NCI-H1417 (cell line): ENCODE data around the gene PDPN.

Source experiments
- DNase-seq, 3 experiments: peaks; one replicate each; lab custom pipeline; 2025; lab: John Stamatoyannopoulos, UW

PDPN gene

GRCh38 chr1:13617773-13618172, 34.1 kb downstream of the PDPN start:
- no peak for DNase-seq

DNA sequence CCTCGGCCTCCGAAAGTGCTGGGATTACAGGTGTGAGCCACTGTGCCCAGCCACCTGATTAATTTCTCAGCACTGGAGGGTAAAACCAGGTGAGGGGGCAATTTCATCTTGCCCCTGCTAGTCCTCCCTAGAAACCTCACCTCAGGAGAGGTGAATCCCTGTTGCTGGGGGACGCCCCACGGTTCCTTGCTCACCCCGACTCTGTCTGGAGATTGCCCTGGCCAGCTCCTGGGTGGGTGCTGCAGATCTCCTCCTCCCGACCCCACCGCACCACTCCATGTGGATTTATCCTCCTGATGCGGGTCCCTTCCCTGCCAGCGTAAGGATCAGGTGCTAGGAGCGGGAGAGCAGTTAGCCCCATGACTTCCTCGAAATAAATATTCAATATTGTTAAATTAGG, 34.9 kb downstream of the PDPN start:
- DNase-seq, result no peak

- DNase-seq, result no peak
Observed at GRCh38 chr1:13619909-13620308, 36.3 kb downstream of the PDPN start.

GRCh38 chr1:13620825-13621224, 37.2 kb downstream of the PDPN start:
- DNase-seq, result no peak

- no peak for DNase-seq
Observed at GRCh38 chr1:13622446-13622845, 38.8 kb downstream of the PDPN start.

GRCh38 chr1:13623021-13623637, 39.5 kb downstream of the PDPN start:
- no peak for DNase-seq

DNA sequence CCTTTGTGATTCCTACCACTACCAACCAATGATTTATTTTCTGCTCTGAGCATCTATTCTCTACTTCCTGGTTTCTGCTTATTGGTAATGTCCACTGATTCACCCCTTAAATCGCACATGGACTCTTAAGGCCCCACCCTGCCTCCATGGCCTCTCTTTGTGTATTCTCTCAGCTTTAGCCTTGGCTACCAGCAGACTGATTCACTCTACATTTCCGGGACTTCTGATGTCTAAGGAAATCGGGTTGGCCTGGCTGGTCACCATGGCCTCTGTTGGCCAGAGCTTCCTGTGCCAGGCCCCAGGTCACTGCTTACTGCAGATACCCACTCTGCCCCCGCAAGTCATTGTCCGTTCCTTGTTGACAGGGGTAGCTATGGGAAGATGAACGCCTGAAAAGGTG, 40.9 kb downstream of the PDPN start:
- DNase-seq, result no peak

- no peak for DNase-seq
Observed at GRCh38 chr1:13627127-13627526, 43.5 kb downstream of the PDPN start.

GRCh38 chr1:13628218-13628617, 44.6 kb downstream of the PDPN start:
- no peak for DNase-seq

DNA sequence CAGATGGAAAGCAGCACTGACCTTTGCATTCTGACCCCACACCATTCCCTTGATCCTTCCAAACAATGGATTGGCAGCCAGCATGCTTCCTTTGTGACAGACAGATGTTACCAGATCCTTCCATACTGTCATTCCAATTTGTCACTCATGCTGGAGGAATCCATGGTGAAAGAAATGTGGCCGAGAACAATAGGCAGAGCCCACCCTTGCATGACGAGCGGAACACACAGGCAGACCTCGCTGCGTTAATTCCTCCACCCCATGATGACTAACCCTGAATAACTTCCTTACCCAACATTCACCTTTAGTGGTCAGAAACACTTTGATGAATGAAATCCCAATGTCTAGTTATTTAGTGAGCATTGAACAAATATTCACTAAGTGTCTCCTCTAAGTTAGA, 45.1 kb downstream of the PDPN start:
- no peak for DNase-seq

- DNase-seq, result no peak
Observed at GRCh38 chr1:13642306-13643004, 58.8 kb downstream of the PDPN start.

GRCh38 chr1:13643017-13643416, 59.4 kb downstream of the PDPN start:
- no peak for DNase-seq

DNA sequence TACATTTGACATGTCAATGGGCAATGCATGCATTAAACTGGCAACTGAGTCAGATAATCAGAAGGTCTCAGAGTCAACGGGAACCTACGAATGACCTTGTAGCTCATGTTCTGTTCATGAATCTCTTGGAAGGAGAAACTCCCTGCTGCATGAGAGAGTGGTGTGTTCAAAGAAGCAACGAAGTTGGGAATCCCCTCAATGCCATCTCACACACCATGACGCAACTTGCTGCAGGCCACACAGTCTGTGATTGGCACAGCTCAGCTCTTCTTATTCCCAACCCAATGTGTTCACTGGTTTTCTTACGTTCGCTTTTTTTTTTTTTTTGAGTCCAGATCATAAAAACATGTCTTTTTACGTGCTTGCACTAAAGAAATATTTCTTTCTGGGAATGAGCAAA, 62.9 kb downstream of the PDPN start:
- no peak for DNase-seq

DNA sequence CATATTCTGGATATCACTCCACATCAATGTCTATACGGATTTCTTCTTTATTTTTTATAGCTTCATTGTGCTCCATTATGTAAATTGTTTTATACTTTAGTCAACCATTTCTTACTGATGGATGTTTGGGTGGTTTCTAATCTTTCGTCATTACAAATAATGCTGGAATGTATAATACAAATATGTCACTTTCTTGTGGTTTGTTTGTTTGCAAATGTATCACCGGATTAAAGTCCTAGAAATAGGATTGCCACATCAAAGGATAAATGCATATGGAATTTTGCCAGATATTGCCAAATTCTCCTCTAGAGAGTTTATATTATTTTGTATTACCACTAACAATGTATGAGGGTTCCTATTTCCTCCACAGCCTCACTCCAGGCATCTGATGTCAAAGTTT, 67.6 kb downstream of the PDPN start:
- no peak for DNase-seq

- DNase-seq, result no peak
Observed at GRCh38 chr1:13652238-13652637, 68.6 kb downstream of the PDPN start.

DNA sequence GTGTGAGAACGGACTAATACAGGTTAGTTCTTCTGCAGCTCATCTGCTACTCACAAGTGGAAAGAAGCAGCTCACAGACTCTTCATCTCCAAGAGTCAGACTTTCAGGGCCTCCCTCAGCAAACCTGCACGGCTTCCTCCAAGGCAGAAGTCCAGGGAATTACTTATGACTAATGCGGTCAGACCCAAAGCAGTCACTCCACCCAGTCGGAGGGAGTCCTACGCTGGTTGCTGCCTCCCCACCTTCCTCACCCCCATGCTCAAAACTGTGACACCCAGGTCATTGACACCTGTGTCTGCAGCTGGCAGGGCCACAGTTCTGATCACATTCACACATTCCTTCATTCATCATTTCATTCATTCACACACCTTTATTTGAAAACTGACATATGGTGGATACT, 77.9 kb downstream of the PDPN start:
- no peak for DNase-seq

GRCh38 chr1:13662493-13662892, 78.9 kb downstream of the PDPN start:
- DNase-seq, result no peak

GRCh38 chr1:13663969-13664368, 80.3 kb downstream of the PDPN start:
- no peak for DNase-seq

- DNase-seq, result no peak
Observed at GRCh38 chr1:13664451-13664850, 80.8 kb downstream of the PDPN start.

GRCh38 chr1:13666317-13666716, 82.7 kb downstream of the PDPN start:
- no peak for DNase-seq
